CD4-positive, alpha-beta T cell treated with Interleukin-6 for 4 hours (primary cell): ENCODE results near the gene KY.

Source experiments
- DNase-seq: peaks from one replicate; pipeline ENCODE4 v3.0.0-alpha.2; 2020; ENCODE audit warnings: mixed read lengths

The KY gene

GRCh38 chr3:134667956-134668355 lies 17.1 kb upstream of the KY start:
- no peak for DNase-seq

- DNase-seq: no peak
These were observed 16.6 kb upstream of the KY start for GRCh38 chr3:134667406-134667805.

GRCh38 chr3:134666885-134667284 lies 16.1 kb upstream of the KY start:
- no peak for DNase-seq

GRCh38 chr3:134666466-134666865 lies 15.6 kb upstream of the KY start:
- DNase-seq: no peak

GRCh38 chr3:134666052-134666451 lies 15.2 kb upstream of the KY start:
- no peak for DNase-seq

- no peak for DNase-seq
These were observed 14.4 kb upstream of the KY start for GRCh38 chr3:134665243-134665642.

- no peak for DNase-seq
These were observed 13.1 kb upstream of the KY start for GRCh38 chr3:134663721-134664456.

GRCh38 chr3:134660046-134660441 lies 9.2 kb upstream of the KY start:
- no peak for DNase-seq

- no peak for DNase-seq
These were observed 8.7 kb upstream of the KY start for GRCh38 chr3:134659391-134660045.

GRCh38 chr3:134658555-134658954 lies 7.7 kb upstream of the KY start:
- no peak for DNase-seq

- DNase-seq: no peak
These were observed 5.5 kb upstream of the KY start for GRCh38 chr3:134656211-134656800.

GRCh38 chr3:134655706-134656105 lies 4.9 kb upstream of the KY start:
- DNase-seq: no peak

- DNase-seq: no peak
These were observed 3.2 kb upstream of the KY start for GRCh38 chr3:134654031-134654430.

- DNase-seq: no peak
These were observed 2.2 kb upstream of the KY start for GRCh38 chr3:134652886-134653630.

- DNase-seq: no peak
These were observed 1.6 kb upstream of the KY start for GRCh38 chr3:134652409-134652831.

GRCh38 chr3:134651347-134652041 lies 672 bp upstream of the KY start:
- no peak for DNase-seq

- no peak for DNase-seq
These were observed 1.6 kb downstream of the KY start for GRCh38 chr3:134649106-134649705.

- no peak for DNase-seq
These were observed 2.7 kb downstream of the KY start for GRCh38 chr3:134647902-134648760.

- DNase-seq: no peak
These were observed 4.7 kb downstream of the KY start for GRCh38 chr3:134646086-134646485.

- DNase-seq: no peak
These were observed 5.3 kb downstream of the KY start for GRCh38 chr3:134645515-134645914.

GRCh38 chr3:134644731-134645514 lies 5.9 kb downstream of the KY start:
- DNase-seq: no peak
